Fibroblast of peridontal ligament (primary cell): Measurements from ENCODE around the gene IGDCC3.

ENCODE experiments used
- DNase-seq: peaks from one replicate; pipeline ENCODE4 v3.0.0-alpha.2; 2010; ENCODE audit errors: extremely low read depth

The IGDCC3 gene

DNA sequence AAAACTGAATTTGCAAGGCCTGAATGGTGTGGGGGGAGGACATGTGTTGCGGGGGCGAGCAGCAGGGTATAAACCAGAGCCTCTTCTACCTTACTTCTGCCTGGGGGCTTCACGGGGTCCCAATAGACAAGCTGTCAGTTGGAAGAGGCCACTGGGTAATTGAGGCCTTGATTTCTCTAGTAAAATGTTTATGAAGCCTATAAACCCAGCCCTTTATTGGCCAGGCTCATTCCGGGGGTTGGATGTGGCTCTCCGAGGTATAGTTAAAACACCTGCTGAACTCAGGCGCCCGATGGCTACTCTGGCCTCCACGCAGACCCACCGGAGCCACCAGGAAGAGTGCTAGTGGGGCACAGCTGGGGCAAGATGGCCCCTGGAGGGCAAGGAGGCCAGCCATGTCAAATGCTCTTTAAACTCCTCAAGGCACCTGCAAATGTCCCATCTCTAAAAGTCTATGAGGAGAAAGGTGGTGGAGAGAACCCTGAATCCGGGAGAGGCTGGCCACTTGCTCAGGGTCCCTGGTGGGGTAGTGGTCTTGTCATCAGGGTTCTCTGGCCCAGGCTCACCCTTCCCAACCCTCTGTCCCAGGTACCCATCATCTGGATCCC, 34.3 kb downstream of the IGDCC3 start:
- DNase-seq: no peak

DNA sequence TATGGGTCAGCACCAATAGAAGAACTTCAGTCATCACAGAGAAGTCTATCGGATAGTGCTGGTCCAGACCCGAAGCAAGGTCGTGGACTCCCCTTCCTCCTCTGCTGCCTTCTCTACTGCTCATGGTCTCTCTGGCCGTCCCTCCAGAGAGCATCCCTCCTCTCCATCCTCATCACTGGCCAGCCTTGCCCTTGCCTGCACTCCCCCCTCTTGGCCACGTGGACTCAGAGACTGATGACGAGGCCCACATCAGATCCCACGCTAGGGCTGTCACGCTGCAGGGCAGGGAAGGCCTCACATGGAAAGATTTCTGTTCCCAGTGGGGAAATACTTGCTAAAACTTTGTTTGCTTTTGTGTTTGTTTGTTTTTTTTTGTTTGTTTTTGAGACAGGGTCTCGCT, 35.3 kb downstream of the IGDCC3 start:
- no peak for DNase-seq

DNA sequence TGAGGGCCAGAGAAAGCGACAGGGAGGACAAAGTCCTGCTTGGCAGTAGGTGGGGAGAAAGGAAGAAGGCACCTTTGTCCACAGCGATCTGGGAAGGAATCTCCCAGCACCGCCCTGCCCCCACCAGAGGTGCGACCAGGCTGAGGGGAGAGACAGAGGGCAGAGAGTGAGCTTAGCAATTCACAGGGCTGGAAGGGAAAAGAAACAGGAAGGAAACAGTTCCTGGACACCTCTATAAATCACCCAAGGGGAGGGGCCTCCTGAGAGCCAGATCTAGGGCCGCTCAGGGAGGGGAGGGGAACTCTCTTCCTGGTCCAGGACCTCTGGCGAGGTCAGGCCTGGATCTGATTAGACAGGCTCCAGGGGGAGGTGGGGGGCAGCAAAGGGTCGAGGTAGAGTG, 37.9 kb downstream of the IGDCC3 start:
- no peak for DNase-seq

DNA sequence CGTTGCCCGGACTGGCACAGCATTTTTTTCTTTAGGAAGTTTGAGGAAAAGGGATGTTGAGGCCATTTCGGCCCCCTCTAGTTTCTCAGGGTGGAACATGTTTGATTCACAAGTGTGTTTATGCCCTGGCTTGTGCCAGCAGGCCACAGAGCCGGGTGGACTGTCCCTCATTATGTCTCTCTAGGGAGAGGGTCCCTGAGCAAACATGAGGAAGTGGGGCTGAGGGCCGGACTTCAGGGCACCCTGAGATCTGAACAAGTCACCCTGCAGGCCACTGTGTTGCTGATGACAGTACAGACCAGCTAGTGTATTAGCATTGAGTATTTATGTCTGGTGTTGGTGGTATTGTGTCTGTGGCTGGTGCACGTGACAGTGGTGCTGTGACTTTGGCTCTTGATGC, 38.4 kb downstream of the IGDCC3 start:
- no peak for DNase-seq

DNA sequence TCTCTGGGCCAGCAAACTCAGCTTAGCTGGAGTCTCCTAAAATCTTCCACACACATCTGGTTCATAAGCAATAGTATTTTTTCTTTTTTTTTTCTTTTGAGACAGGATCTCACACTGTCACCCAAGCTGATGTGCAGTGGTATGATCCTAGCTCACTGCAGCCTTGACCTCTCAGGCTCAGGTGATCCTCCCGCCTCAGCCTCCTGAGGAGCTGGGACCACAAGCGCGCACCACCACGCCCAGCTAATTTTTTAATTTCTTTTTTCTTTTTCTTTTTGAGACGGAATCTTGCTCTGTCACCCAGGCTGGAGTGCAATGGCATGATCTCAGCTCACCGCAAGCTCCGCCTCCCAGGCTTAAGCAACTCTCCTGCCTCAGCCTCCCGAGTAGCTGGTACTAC, 39.0 kb downstream of the IGDCC3 start:
- no peak for DNase-seq

DNA sequence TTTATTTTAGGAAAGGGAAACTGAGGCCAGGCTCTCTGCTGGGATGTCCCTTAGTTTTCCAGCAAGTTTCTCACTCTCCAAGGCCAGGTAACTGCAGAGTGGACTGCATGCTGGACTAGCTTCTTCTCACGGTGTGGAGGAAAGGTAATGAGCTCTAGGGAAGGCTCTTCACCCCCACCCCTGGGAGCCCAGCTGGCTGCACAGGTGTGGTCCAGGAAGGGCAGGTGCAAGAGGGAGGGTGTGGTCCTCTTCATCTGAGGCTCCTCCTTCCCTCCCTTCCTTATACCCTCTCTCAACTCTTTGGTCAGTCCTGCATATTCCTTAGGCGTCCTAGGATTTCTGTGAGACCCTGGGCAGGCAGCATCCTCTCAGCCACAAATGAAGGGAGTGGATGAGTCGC, 39.4 kb downstream of the IGDCC3 start:
- DNase-seq: no peak

DNA sequence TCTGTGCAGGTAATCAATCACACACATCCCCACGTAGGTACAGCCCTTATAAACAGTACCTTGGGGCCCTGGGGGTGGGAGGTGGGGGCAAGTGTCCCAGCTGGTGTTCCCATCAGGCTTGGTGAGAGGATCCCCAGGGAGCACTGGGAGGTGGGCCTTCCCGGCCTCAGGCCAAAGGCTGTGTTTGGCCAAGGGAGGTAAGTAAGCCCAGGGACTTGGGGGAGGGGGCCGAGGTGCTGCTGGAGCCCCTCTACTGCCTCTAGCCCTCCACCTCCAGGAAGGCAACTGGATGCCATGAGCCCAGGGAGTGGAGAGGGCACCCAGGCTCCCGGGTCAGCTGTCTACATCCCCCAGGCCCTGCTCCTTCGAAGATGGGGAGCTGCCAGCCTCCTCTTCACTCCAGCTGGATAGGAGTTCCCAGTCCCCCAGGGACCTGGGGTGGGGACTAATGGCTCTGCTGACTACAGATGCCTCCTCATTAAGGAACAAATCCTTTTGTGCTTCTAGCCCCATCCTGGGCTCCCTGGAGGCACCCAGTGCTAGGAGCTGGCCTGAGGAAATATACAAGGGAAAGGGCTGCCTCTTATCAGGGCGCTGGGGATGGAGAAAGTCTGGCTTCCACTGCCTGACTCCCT, 40.2 kb downstream of the IGDCC3 start:
- DNase-seq: no peak

DNA sequence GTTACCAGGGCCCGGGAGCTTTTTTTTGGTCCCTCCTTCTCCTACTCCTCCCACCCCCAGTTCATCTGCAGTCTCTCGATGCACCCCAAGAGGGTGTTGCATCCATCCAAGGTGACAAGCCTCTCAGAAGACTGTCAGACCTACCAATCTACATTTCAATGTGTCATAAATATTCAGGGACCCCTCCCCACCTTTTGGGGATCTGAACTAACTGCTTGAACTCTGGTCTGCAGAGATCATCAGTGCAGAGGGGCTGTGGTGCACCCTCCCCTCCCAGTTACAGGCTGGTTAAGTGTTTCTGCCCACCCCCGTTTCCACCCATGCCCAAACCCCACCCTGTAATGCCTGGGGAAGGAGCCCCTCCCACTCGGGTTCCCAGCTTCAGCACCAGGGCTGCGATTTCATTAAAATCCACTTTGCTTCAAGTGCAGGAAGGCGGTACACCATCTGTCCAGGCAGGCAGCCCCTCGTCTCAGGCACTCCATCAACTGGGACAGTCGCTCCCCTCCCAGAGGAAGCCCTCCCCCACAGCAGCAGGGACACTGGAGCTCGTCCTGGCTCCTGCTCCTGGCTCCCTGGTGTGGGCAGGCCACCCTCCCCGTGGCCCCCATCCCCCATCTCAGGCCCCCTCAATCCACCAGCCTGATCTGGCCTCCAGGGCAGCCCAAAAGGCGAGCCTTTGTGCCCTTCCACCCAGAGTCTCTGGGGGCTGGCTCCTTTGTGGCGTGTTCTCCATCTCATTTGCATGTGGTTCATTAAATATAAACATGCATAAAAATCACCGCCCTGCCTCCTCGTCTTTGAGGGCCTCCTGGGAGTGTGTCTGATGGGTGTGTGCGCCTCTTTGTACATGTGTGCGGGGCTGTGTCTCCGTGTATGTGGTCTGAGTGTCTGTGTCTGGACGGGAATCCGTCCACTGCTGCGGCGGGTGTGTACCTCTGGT, 41.0 kb downstream of the IGDCC3 start:
- no peak for DNase-seq

DNA sequence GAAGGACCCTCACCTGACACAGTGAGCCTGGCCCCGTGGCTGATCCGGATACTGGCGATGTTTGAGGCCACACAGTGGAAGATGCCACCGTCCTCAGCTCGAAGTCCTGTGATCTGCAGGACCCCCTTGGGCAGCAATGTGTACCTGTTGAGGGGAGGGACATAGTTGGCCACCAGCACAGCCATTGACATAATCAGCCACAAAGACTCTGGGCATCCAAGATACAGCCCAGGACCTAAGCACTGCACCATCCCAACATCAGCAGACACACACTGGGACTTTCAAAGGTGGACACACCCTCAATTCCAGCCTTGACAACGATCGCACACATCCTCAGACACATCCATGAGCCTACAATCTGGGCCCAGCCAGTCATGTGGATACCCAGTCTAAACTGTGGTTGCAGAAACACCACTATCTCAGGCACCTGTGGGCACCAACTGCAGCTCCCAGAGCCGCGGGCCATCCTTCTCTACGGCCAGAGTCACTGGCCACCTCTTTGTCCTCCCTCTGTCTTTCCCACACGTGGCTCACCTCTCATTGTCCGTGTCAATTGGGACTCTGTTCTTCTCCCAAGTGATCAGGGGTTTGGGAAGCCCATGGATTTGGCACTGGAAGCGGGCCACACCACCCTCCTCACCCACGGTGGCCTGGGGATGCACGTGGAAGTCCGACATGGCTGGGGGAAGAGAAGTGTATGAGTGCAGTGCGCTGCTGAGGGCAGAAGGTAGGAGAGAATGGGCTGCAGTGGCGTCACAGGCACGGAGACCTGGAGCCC, 42.3 kb downstream of the IGDCC3 start:
- DNase-seq: no peak

DNA sequence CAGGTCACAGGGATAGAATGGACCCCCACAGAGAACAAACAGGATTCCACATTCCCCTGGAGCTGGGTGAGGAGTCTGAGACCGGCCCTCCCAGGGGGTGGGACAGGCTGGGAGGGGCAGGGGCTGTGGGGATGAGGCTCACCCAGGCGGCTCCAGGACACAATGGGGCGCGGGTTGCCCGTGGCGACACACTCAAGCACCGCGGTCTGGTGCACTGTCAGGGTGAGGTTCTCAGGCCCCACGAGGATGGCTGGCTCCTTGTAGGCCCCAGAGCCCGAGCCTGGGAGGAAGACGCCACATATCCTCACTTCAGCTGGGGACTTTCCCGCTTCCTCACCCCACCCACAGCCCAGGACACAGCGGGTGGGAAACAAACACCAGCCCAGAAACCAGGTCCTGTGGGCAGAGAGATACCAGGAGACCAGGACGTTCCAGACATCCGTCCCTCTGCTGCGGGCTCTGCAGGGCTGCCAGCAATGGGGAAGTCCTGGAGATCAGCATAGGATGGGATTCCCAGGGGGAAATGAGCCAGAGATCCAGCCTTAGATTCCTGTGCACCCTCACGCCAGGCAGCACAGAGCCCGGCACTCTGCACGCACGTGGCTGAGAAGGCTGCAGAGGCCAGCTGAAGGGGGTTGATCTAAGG, 43.1 kb downstream of the IGDCC3 start:
- no peak for DNase-seq

DNA sequence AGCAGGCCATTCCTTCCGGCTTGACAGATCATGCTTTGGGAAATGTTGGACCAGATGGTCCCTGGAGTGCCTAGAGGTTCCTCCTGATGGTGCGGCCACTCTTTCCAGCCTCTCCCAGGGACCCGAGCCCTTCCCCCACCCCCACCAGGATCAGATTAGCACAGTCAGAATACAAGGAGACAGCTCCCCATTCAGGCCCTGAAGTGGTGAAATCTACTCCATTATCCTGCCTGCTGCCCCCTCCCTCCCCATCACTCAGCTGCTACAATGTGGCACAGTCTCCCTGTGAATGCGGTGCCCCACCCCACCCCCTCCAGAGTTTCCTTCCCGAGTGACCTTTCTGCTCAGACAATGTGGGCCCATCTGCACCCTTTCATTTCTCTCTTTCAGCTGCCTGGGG, 43.9 kb downstream of the IGDCC3 start:
- DNase-seq: no peak

DNA sequence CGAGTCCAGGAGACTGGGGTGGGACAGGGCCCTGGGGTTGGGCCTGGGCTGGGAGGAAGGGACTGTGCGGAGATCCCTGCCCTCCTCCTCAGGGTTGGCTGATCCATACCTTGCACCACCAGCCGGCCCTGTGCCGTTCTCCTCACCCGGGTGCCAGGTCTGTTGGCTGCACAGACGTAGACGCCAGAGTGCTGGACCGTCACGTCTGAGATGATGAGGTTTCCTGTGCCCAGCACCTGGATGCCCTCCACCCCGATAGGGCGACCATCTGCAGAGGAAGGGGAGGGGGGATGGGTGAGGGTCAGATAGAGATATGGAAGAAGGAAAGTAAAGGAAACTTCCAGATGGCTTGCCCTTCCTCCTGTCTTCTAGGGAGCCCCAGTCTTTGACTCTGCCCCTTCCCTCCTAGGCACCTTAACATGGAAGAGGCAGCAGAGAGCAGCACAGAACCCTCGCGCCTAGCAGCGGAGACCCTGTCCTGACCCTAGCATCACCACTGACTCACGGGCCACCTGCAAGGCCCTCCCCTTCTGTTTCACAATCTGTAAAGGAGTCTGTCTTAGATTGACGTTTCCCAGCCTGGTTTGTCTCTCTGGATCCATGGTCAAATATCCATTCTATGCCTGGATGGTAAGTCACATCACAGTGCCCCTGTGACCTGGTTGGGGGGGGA, 44.5 kb downstream of the IGDCC3 start:
- no peak for DNase-seq

DNA sequence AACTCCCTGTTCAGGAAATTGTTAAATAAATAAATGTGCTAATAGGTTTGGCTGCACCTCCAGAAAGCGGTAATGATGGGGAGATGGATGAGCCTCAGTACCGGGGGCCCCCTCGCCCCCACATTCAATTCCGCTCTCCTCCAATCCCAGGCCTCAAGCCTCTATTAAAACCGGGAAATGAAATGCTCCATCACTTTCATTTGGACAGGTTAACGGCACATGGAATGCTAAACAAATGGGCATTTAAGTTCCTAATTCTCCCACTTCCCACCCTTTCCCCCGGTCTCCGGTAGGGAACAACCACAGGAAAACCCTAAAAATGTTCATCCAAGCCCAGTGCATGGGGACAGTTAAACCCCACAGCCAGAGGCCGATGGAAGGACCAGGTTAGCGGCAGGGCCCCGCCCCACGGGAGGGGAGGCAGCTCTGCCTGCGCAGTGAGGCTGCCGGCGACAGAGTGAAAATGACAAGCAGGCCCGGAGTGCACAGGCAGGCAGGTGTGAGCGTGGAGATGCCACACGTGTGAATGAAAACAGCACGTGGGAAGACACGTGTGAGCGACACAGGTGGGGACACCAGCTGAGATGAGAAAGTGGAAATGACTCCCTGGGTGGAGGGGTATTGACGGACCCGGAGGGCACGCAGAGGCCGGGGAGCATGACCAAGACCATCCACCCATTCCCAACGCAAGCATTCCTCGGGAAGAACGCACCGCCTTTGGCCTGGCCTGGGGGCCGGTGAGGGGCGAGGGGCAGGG, 45.2 kb downstream of the IGDCC3 start:
- DNase-seq: no peak

DNA sequence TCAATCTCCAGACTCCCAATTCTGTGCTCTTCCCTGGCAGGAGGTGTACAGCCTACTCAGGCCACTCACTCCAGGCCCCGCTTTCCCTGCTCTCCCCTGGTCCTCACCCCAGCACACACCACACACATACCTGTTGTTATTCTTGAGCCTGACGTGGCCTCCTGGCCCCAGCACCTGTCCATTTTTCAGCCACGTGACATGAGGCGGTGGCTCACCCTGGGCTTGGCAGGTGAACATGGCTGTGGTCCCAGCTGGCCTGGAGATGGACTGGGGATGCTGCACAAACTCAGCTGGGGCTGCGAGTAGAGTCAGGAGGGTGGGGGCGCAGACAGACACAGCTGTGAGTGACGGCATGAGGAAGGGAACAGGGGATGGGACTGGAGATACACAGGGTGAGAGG, 46.0 kb downstream of the IGDCC3 start:
- DNase-seq: no peak

DNA sequence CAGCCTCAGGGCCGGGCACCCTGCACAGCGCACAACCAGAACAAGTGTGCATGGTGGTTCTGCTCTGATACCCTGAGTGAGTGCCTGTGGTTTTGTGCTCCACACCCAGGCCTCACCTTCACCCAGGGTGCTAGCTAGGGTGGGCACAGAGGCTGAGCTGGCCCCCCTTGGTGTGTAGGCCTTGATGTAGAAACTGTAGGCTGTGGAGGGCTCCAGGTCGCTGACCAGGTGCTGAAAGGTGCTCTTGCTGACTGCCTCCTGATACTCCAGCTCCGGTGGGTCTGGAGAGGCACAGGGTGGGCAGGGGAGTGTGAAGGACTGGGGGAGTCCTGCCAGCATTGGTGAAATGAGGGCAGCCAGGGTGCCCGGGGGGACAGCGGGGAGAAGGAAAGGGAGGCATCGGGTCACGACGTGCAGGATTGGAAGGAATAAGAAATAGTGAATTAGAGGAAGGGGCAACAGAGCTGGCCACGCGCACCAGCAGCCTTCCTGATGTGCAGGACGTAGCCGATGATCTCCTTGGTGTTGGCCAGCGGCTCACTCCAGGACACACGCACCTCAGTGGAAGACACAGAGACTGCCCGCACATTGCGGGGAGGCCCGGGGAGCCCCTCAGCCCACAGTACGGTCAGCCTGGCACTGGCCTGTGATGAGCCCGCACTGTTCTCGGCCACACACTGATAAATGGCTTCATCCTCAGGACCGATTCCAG, 46.7 kb downstream of the IGDCC3 start:
- no peak for DNase-seq

DNA sequence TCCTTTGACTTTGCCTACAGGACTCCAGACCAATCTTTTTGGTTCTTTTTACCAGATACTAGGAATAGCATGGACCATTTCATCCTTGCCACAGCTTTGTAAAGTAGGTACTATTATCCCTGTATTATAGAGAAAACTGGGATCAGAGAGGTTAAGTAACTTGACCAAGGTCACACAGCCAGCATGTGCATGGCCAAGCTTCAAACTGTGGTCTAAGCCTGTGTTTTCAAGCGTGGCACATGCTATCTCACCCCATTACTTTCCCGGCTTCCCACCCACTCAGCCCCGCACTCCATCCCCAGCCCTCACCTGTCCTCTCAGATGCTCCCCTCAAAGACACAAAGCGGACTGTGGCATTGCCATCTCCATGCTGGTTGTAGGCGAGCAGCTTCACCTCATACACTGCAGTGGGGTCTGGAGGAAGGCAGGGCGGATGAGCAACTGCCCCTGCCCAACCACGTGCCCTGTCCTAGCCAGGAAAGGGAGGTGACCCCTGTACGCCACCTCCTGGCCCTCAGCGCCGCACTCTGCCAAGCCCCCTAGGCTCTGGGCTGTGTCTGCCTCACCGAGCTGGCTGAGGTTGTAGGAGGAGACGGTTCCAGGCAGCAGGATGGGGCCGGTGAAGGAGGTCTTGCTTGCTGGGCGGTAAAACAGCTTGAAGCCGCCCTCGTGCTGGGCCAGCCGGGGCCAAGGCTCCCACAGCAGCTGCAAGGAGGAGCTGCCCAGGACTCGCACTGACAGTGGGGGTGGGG, 47.6 kb downstream of the IGDCC3 start:
- DNase-seq: no peak

DNA sequence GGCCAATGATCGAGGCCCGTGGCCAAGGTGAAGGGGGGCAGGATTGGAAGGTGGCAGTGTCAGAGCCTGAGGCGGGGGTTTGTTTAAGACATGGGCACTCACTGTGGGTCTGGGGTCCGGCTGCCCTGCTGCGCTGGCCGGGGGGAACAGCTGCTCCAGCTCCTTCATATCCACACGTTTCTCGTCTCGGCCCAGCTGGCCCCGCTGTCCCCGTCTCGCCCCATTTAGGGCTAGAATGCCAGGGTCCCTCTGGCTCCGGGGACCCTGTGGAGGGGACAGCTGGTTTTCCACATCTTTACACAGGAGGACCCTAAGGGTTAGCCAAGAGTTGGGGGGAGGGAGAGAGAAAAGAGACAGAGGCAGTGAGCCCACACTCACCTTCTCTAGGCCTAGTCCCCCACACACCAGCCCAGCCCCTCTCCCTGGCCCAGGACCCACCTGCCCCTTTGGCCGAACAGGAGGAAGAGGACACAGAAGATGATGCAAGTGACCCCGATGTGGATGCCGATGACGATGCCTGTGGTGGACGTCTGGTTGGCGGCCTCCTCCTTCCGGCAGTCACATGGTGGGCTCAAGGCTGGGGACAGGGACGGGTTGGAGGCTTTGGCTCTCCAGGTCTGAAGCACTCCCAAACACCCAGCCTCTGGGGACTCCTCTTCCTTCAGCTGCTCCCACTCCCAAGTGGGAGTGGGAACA, 48.4 kb downstream of the IGDCC3 start:
- DNase-seq: no peak
